Cardiac septum (tissue), 1 donor: ENCODE data around the gene NCKAP5. TPM values are rescaled to one million over a fixed set of nuclear protein-coding genes. Genes with fewer than 3 reads are reported as not detected.
"Not testable (repeated sequence)": the region's sequence is repeated elsewhere in the genome, so short reads cannot be mapped to it uniquely, and the experiment has no call there.

ENCODE experiments used
- DNase-seq: peaks from one replicate; pipeline ENCODE4 v3.0.0-alpha.2; 2020; ENCODE audit warnings: low spot score
- intact Hi-C: fragments of 100-400 bp; cut with DNase I; formaldehyde crosslinking; loops from one replicate; pipeline ENCODE4 v1.14.0; 2022
- total RNA-seq: library from RNA; stranded (reverse); fragmentation: NEBNext Ultra II Directional; extraction: Animal tissue kit (Norgen Biotek cat#: 25700); gene quantifications from one replicate; pipeline ENCODE4 v1.2.1, GENCODE V29; 2021
- donor health status: DM: no; HTN: no; CAD: no.

The NCKAP5 gene
- total RNA-seq, 1 donor from 2014 or later: 10.6 TPM

DNA sequence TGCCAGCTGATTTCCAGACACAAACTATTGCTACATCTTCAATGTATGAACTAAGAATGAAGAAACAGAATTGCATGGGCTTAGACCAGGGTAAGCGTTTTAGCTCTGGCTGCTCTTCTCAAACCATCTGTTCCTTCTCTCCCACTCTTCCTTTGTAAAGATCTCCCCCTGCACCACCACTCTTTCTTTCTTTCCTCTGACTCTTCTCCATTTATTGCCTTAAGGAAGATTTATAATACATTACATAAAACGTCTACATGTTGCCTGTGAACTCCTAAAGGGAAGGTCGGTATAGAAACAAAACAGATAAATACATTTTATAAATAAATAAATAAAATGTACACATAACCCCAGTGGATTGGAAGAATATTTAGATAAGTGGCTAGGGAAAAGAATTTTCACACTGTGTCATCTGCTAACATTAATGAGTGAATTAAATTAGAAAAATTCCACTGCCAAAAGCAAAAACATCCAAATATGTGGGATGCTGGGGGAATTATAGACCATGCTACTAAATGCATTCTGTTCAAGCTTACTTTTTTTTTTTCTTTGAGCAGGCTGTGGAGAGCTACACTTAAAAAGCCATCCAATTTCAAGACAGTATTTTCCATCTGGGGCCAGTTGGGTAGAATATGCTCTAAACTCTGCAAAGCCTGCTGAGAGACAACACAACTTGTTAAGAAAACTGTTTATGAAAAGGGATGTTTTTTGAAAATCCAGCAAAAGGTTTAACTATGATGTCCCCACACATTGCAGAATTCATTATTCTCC lies 41.5 kb downstream of the NCKAP5 start:
- intact Hi-C loops: no loop called here
- DNase-seq: no peak

DNA sequence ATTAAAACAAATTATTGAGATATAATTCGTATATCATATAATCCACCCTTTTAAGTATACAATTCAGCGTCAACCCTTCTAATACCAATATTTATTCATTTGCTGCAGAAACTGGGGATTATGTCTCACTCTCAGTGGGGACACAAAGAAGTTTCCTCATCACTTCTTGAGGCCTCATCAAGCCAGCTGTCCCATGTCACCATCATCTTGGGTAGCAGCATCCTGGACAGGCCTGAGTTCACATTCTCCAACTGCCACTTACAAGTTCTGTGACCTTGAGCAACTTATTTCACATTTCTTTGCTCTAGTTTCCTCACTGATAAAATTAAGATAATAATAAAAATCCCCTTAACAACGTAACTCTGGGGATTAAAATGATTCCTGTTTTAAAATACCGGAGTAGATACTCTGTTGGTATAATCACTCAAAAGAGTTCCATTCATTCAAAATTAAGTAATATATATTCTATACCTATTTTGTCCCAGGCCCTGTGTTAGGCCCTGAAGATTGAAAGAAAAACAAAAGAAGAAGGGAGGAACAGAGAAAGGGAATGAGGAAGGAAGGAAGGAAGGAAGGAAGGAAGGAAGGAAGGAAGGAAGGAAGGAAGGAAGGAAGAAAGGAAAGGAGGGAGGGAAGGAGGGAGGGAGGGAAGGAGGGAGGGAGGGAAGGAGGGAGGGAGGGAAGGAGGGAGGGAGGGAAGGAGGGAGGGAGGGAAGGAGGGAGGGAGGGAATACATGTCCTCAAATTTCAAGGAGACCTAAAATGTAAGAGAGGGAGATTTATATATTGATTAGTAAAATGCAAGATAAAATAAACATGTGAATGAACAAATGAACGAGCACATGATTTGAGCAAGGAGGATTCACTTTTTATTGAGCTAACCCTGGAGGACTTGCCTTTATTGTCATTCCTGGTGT lies 42.4 kb downstream of the NCKAP5 start:
- intact Hi-C loops: no loop called here
- no peak for DNase-seq

- DNase-seq: no peak
- intact Hi-C loops: no loop called here
These were observed 43.2 kb downstream of the NCKAP5 start for GRCh38 chr2:133525090-133525489.

GRCh38 chr2:133523406-133523805 lies 44.9 kb downstream of the NCKAP5 start:
- intact Hi-C loops: no loop called here
- DNase-seq: no peak

DNA sequence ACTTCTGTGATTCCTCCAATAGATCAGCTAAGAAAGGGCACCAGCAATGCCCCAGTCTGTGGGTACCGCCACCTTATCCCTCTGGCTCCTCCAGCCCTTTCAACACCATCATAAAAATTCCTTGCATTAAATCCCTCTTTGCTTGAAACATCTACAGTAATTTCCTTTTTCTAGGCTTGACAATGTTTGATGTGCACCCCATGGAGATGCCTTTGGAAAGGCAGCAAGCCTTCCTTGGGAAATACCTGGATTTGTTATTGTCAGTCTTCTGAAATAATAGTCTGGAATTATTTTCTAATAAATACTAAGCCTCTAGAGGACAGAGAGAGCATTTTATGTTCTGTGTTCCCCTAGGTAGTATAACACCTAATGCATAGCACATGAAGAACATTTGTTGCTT lies 46.1 kb downstream of the NCKAP5 start:
- DNase-seq: no peak
- intact Hi-C loops: no loop called here

- DNase-seq: no peak
- intact Hi-C loops: no loop called here
These were observed 47.0 kb downstream of the NCKAP5 start for GRCh38 chr2:133521146-133521745.

DNA sequence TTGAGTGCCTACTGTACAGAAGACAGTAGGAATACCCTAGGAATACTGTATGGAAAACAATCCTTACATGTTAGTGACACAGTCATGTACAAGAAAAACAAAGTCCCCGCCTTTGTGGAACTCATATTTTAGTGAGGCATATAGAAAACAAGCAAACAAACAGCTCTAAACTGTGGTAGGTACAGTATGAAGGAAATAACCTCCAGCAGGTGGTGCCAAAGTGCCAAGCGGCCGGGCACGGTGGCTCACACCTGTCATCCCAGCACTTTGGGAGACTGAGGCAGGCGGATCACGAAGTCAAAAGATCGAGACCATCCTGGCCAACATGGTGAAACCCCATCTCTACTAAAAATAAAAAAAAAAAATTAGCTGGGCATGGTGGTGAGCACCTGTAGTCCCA lies 48.6 kb downstream of the NCKAP5 start:
- intact Hi-C loops, DNase-seq: not testable (repeated sequence)

- no peak for DNase-seq
- intact Hi-C loops: no loop called here
These were observed 49.4 kb downstream of the NCKAP5 start for GRCh38 chr2:133518700-133519344.

DNA sequence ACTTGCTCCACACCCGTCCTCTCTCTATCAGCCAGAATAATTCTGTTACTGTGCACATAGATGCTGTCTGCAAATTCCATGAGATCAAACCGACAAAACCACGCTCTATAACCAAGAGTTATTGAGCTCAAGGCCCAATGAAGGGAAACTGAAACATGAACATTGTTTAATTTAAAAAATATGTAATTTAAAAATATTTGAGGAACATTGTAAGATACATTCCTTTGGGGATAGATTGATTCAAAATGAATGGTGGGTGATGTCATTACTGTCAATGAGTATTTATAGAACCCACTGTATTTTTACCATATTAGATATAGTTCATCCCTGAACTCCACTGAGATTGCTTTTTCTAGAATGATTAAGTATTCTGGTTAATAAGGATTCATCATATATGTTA lies 50.4 kb downstream of the NCKAP5 start:
- no peak for DNase-seq
- intact Hi-C loops: no loop called here

DNA sequence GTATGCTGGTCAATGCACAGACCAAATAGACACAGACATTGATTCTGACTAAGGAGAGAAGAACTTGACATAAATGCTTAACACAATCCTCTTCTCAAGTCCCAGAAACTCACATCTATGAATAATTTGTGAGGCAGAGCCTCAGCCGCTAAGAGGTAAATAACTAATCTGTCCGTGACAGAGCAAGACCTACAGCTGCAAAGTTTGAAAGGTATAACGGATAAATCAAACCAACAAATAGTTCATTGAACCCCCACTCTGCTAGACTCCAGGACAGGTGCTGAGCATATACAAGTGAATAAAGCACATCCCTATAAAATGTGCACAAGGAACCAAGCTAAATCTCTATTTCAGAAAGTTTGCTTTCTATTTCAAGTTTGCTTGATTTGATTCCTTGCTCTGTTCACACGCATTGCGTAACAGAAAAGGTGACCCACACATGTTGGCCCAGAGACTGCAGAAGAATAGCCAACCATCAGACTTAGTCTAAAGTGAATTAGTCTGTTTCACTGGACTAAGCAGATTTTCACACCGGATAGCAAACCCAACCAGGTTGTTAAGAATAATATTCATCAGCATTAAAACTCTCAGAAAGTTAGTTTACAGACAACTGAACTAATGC lies 51.7 kb downstream of the NCKAP5 start:
- intact Hi-C loops: no loop called here
- no peak for DNase-seq

- DNase-seq: no peak
- intact Hi-C loops: no loop called here
These were observed 53.0 kb downstream of the NCKAP5 start for GRCh38 chr2:133515271-133515670.

DNA sequence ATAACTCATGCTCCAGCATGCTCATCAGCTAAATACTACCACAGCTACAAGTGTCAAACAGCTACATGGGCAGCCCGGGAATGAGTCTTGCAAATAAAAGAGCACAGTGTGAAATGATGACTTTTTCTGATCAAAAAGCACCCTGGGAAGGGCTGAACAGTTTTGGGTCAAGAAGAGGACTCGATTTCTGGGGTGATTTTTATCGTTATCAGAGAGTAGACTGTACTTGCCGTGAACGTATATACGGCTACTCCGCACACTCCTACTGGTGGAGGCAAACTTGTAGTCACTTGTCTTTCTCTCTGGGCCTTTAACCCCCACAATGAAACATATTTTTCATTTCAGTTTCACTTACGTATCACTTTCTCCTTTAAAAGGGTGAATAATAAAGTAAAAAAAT lies 54.4 kb downstream of the NCKAP5 start:
- intact Hi-C loops: no loop called here
- DNase-seq: no peak

DNA sequence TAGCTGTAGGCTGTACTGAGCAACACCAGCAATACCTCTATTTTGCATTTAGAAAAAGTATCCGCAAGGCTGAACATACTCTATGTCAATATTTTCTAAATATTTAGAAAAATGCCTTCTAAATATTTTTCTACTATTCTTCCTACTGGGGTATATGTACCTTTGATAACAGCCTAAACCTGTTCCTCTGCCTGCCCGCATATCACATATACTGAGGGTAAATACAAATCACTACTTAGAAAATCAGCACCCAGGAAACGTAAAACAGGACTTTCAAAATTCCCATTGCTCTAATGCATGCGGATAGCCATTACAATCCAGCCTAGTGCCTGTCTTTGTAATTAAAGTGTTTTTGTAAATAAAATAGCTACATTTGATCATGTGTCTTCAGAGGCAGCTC lies 56.1 kb downstream of the NCKAP5 start:
- no peak for DNase-seq
- intact Hi-C loops: no loop called here

GRCh38 chr2:133511679-133512078 lies 56.6 kb downstream of the NCKAP5 start:
- DNase-seq: no peak
- intact Hi-C loops: no loop called here

DNA sequence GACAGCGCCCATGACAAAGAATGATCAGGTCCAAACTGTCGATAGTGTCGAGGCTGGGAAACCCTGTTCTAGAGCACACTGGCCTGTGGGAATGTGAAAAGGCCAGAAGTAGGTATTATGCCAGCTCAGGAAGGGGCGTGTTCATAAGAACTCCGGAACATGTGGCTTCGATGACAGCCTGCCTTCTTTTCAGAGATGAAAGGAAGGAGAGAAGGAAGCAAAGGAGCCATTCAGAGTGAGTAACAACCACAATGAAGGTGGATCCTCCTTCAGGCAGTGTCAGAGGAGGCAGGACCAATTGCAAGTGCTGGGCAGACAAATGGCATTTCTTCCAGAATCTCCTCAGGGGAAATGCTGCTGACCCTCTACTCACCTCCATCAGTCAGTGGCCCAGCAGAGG lies 58.5 kb downstream of the NCKAP5 start:
- intact Hi-C loops: no loop called here
- DNase-seq: no peak

DNA sequence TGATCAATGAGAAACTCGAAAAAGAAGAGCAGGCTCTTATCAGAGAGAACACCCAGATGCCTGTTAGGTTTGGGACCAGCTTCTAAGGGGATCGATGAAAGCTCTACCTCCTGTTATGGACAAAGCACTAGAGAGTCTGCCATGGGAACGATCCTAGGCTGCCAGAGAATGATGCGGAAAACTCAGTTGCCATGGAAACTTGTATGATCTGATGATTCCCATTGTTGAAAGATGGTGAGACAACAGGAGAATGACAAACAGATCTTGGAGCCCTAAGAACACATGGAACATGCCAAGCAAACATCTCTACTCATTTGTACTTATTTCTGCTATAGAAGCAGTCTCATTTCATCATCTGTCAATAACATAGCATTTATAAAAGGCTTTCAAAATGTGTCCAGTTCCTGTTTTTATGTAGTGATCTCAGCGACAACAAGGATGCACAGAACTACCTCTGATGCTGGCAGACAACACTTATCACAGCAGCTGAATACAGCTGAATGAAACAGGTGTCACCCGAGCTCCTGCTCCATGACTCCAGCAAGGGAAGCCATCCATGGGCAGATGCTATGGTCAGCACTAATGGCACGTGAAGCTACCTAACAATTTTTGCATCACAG lies 59.6 kb downstream of the NCKAP5 start:
- no peak for DNase-seq
- intact Hi-C loops: no loop called here

DNA sequence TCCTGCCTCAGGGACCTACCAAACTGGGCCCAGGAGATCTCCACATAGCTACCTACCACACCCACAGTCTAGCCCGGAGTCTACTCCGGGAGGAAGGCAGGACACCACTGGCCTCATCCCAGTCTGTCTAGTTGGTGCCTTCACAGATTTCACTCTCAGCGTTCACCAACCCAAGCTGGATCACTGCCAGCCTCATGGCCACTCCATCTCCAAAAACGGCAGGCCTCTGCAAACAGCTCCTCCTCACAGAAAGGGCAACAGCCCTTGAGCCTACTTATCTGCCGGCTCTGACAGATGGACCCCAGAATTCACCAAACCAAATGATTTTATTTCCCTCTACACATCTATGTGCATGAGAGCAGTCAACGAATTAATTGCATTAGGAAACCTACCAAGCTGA lies 61.3 kb downstream of the NCKAP5 start:
- intact Hi-C loops: loop anchor here (2.0 kb wide), 1 partner anchor 74 kb away; no protein-coding TSS in a partner anchor
- DNase-seq: no peak

GRCh38 chr2:133504566-133505505 lies 63.4 kb downstream of the NCKAP5 start:
- intact Hi-C loops: no loop called here
- DNase-seq: no peak
